Heart right ventricle (tissue), 16 donors: ENCODE measurements around the gene MYH9. TPM values are rescaled to one million over a fixed set of nuclear protein-coding genes. Genes with fewer than 3 reads are reported as not detected.
A peak's percentile ranks its signal among the peaks of the same experiment; 100 is the strongest.

Experiments
- ATAC-seq, 8 donors: fragments of 200-7000 bp; cut with Tn5 transposase; one replicate each; pipeline ENCODE4 v1.9.1; 2020; ENCODE audit warnings: mild to moderate bottlenecking in 8 of 8, moderate library complexity in 8 of 8, moderate number of reproducible peaks in 1 of 8
- DNase-seq, 2 donors: peaks; one replicate each; pipeline ENCODE4 v3.0.0-alpha.2; 2020
- H3K27ac ChIP-seq, 10 donors: fragments of 200-600 bp; sonication (generic) in 2 of 10; one replicate each; pipeline versions ENCODE4 v1.5.0 to v1.8.0; 2020 to 2022; ENCODE audit warnings: mild to moderate bottlenecking in 3 of 10
- H3K27me3 ChIP-seq, 7 donors: fragments of 200-600 bp; one replicate each; pipeline ENCODE4 v1.8.0; 2021 to 2022; ENCODE audit warnings: mild to moderate bottlenecking in 2 of 7
- H3K36me3 ChIP-seq, 9 donors: fragments of 200-600 bp; sonication (generic) in 1 of 9; one replicate each; pipeline versions ENCODE4 v1.5.0 to v1.8.0; 2020 to 2022; ENCODE audit warnings: mild to moderate bottlenecking in 2 of 9
- H3K4me1 ChIP-seq, 9 donors: fragments of 200-600 bp; sonication (generic) in 1 of 9; one replicate each; pipeline versions ENCODE4 v1.5.0 to v1.8.0; 2020 to 2022; ENCODE audit warnings: mild to moderate bottlenecking in 4 of 9
- H3K4me3 ChIP-seq, 10 donors: fragments of 200-600 bp; sonication (generic) in 2 of 10; one replicate each; pipeline versions ENCODE4 v1.5.0 to v1.8.0; 2020 to 2022; ENCODE audit warnings: mild to moderate bottlenecking in 7 of 10, moderate library complexity in 2 of 10
- H3K9me3 ChIP-seq, 11 donors: fragments of 200-600 bp in 10 of 11; sonication (generic) in 2 of 11; one replicate each; pipeline versions ENCODE4 v1.5.0 to v1.8.0; 2013 to 2022; ENCODE audit warnings: mild to moderate bottlenecking in 2 of 11, control low read depth in 1 of 11, moderate library complexity in 1 of 11
- WGBS, 2 donors: extraction: QIAGEN DNeasy Blood & Tissue Kit; methylation state at CpG; one replicate each; pipeline ENCODE4 v1.1.7; 2013; ENCODE audit warnings: inconsistent platforms in 1 of 2; 5-methylcytosine and 5-hydroxymethylcytosine counted together
- intact Hi-C, 10 donors: fragments of 100-400 bp; cut with DNase I; formaldehyde crosslinking; loops; one replicate each; pipeline versions ENCODE4 v1.11.1 to v1.14.2; 2022
- microRNA-seq, 2 donors: library from miRNA; unstranded; fragments of <30 nt; microRNA quantifications; one replicate each; pipeline ENCODE4 v1.2.0, GENCODE V29; 2021
- polyA plus RNA-seq, 2 donors: library from polyadenylated mRNA; stranded (reverse); fragments of 200-250 nt; gene quantifications; one replicate each; pipeline ENCODE4 v1.2.3, GENCODE V29; 2013
- total RNA-seq, 10 donors: library from RNA; stranded (reverse); fragmentation: NEBNext Ultra II Directional in 3 of 10; extraction: Animal tissue kit (Norgen Biotek cat#: 25700) in 3 of 10; gene quantifications; one replicate each; pipeline versions ENCODE4 v1.2.1 to v1.2.4, GENCODE V29; 2021 to 2023
- TF ChIP-seq, protein P1 (sequence below), 9 donors: fragments of 200-600 bp; sonication (generic) in 2 of 9; IDR thresholded peaks; one replicate each; pipeline versions ENCODE4 v1.5.0 to v1.8.0; 2021 to 2022; ENCODE audit warnings: antibody characterized with exemption in 9 of 9, mild to moderate bottlenecking in 5 of 9, moderate library complexity in 1 of 9
- donor health status: Arrhythmogenic right ventricular cardiomyopathy.
- donor health status: ischemic (EF 13 %, LVEDD 7.1; RV severe dilation, severe dysfunction).
- donor health status: healthy with polysubstance abuse.
- donor health status: DM: no; HTN: yes; CAD: no.
- donor health status: DM: no; HTN: no; CAD: no.
- donor health status: ischemic (EF 25% LVEDD 6.9; RV normal size, moderate dysfunction).
- donor health status: ischemic (EF 25% LVEDD 5.7; RV mildly dilated, moderate dysfunction).
- donor health status: healthy.
- donor health status: DM: yes; HTN: yes; CAD: no.
- donor health status: Ischemic cardiomyopathy.
- donor health status: ischemic (EF 35%, LVEDD 5.7; RV mildly dilated, moderate dysfunction).
- donor health status: nonischemic (EF 11% LVEDD 7.7; RV severe dilation, severe dysfunction).
- donor health status: DM: yes; HTN: yes; CAD: no.
- donor health status: PGD.
- donor health status: ischemic (EF 29% LVEDD 5.4; RV normal size, mild dysfunction).
- donor health status: nonischemic (EF 23%, LVEDD 6.1; RV moderate dilation, normal function).

The MYH9 gene
- total and polyA plus RNA-seq, 12 donors = 132 to 345 (median 189) TPM

DNA sequence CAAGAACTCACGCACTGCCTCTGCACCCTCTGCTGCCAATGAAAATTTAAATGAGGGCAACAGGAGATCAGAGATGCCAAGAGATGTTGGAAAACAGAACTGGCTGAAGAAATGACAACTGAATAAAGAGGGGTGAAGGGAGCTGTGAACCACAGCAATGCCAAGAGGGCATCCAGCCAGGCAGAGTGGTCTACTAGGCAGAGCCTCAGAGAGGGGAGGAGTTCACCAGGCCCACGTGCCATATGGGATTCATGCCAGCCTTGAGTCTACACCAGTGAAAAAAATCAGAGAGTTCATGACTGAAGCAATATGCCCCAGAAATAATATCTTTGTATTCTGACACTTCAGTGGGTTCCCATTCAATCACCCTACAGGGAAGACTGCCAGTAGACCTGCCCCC, 152.8 kb downstream of the MYH9 start:
- 62 to 63% methylated on average over 2 of the region's 2 CpGs for WGBS, 2 donors
- H3K4me1 ChIP-seq = peaks cover 21 to 58% (median 48%) of the 10 kb centered on the region in 9 donors

DNA sequence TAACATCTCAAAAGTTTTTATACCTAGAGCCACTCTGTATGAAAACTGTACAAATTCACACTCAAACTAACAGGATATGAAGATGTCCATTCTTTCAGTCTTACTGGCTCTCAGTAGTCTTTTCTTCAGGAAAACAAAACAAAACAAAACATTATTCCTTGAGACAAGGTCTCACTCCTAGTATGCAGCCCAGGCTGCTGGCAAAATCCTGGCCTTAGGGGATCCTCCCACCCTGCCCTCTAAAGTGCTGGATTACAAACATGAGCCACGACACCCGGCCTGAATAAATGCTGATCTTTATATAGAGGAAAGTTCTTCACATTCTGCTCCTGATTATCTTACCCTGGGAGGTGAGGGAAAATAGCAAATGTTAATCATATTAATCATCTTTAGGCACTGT, 153.6 kb downstream of the MYH9 start:
- H3K27me3 ChIP-seq = no peaks in the 10 kb centered on the region
- TF ChIP-seq, protein P1, sequence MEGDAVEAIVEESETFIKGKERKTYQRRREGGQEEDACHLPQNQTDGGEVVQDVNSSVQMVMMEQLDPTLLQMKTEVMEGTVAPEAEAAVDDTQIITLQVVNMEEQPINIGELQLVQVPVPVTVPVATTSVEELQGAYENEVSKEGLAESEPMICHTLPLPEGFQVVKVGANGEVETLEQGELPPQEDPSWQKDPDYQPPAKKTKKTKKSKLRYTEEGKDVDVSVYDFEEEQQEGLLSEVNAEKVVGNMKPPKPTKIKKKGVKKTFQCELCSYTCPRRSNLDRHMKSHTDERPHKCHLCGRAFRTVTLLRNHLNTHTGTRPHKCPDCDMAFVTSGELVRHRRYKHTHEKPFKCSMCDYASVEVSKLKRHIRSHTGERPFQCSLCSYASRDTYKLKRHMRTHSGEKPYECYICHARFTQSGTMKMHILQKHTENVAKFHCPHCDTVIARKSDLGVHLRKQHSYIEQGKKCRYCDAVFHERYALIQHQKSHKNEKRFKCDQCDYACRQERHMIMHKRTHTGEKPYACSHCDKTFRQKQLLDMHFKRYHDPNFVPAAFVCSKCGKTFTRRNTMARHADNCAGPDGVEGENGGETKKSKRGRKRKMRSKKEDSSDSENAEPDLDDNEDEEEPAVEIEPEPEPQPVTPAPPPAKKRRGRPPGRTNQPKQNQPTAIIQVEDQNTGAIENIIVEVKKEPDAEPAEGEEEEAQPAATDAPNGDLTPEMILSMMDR (IDR thresholded peaks at IDR 0.05) = no peak
- no peaks in the 10 kb centered on the region for H3K9me3 ChIP-seq
- WGBS, 2 donors = 41 to 43% methylated on average over 2 of the region's 2 CpGs
- no peak overlapping the region for H3K4me3 ChIP-seq
- ATAC-seq (no peak), DNase-seq (no peak)
- H3K36me3 ChIP-seq = peaks cover 0 to 78% (median 50%) of the 10 kb centered on the region in 9 donors
- peak overlapping the region in 1 of 10 donors; percentile 26 for H3K27ac ChIP-seq
- intact Hi-C loops = no loop called here
- peaks cover 21 to 53% (median 44%) of the 10 kb centered on the region in 9 donors for H3K4me1 ChIP-seq

More for the DNA sequence above, 152.8 kb downstream of the MYH9 start:
- intact Hi-C loops = loop anchor here in 7 of 10 donors (5.0 kb wide), 4 partner anchors 33 to 43 kb away; partner anchors contain the start of gene APOL4 (in 1 of the 7)
- DNase-seq = no peak
- Histone ChIP-seq H3K4me3 (no peak overlapping the region), H3K27me3 (no peaks in the 10 kb centered on the region), H3K36me3 (peaks cover 0 to 71% (median 44%) of the 10 kb centered on the region in 9 donors), H3K27ac (peak overlapping the region in 1 of 10 donors; percentile 26), H3K9me3 (no peaks in the 10 kb centered on the region)
- no peak for ATAC-seq
- TF ChIP-seq, protein P1 (IDR thresholded peaks at IDR 0.05) = no peak

DNA sequence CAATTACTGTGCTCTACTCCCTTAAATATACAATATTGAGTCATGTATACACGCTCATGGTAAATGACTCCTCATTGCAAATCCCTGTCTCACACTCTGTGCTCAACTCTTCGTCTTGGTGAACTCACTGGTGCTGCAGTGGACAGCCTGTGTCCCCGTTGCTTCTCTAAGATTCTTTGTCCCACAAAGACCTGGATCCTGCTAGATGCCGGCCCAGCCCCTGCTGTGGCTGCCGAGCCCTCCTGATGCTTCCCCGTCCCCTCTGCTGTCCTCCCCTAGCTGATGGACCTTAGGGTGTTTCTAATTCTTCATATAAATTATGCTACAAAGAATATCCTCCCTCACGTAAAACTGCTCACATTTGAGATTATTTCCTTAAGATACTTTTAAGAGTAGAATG, 154.0 kb downstream of the MYH9 start:
- WGBS, 2 donors = 89 to 92% methylated on average over 7 of the region's 7 CpGs
- H3K4me3 ChIP-seq = no peak overlapping the region
- no peaks in the 10 kb centered on the region for H3K9me3 ChIP-seq
- no peaks in the 10 kb centered on the region for H3K27me3 ChIP-seq
- TF ChIP-seq, protein P1 (IDR thresholded peaks at IDR 0.05) = no peak
- DNase-seq (no peak), ATAC-seq (no peak)
- intact Hi-C loops = no loop called here
- peak overlapping the region in 1 of 10 donors; percentile 26 for H3K27ac ChIP-seq
- peaks cover 21 to 53% (median 44%) of the 10 kb centered on the region in 9 donors for H3K4me1 ChIP-seq
- peaks cover 0 to 82% (median 50%) of the 10 kb centered on the region in 9 donors for H3K36me3 ChIP-seq

DNA sequence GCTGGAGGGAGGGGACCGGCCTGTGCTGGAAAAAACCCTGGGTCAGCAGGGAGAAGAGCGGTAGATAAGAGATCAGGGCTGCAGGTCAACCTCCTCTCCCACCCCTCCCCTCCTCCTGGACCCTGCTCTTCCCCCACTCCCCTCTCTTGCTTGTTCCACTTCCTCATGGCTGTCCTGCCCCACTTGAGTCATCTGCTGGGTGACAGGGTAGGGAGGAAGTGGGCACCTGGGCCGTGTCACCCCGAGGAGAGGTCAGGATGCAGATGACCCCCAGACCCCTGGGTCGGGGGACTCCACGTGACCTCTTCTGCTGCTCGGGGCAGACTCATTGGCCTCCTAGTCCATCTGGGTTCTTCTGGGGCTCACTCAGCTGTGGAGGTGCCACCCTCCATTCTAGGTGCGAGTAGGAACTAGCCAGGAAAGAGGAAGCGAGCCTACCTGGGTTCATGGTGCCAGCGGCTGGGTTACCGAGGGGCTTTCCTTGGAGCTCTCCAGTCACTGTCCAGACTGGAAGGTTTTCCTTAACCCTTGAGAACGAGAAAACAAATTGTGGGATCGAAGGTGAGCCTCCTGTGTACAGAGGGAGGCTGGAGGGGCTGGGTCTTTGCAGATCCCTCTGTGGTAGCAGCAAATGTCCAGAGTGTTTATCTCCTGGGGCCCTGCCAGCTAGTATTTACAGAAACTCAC, 154.9 kb downstream of the MYH9 start:
- Histone ChIP-seq H3K4me1 (peaks cover 17 to 45% (median 35%) of the 10 kb centered on the region in 9 donors), H3K36me3 (peaks cover 0 to 91% (median 57%) of the 10 kb centered on the region in 9 donors), H3K27me3 (no peaks in the 10 kb centered on the region), H3K9me3 (no peaks in the 10 kb centered on the region), H3K27ac (peak overlapping the region in 1 of 10 donors; percentile 26), H3K4me3 (no peak overlapping the region)
- DNase-seq (no peak), ATAC-seq (no peak)
- intact Hi-C loops = no loop called here
- WGBS, 2 donors = 80 to 85% methylated on average over 13 of the region's 13 CpGs
- TF ChIP-seq, protein P1 (IDR thresholded peaks at IDR 0.05) = no peak

Small RNA genes lying within 50 kb of the gene (microRNA-seq; reads per million reads assigned to microRNA genes)
- gene MIR6819 = 0 to 0.51 reads per million in 2 donors

Other genes starting within 250 kb of the MYH9 start
- gene APOL3, start 227.2 kb downstream of the MYH9 start, total RNA-seq = 10 to 100 TPM; 17.1 to 65.9 (median 24.6) TPM
- 10 to 100 TPM; 24.0 to 37.3 TPM for gene APOL3, start 227.2 kb downstream of the MYH9 start, polyA plus RNA-seq
- 10 to 100 TPM in 2 of 10 donors, 1 to 10 TPM in 7, not detected in 1; 1.6 to 22.6 (median 4.9) TPM for gene APOL4, start 186.2 kb downstream of the MYH9 start, total RNA-seq
- gene APOL4, start 186.2 kb downstream of the MYH9 start, polyA plus RNA-seq = 1 to 10 TPM; 3.6 to 4.2 TPM
- 100 to 1,000 TPM in 1 of 10 donors, 10 to 100 TPM in 9; 30.9 to 215 (median 53.3) TPM for gene APOL2, start 148.4 kb downstream of the MYH9 start, total RNA-seq
- 10 to 100 TPM; 28.6 to 55.5 TPM for gene APOL2, start 148.4 kb downstream of the MYH9 start, polyA plus RNA-seq
- gene APOL1, start 134.8 kb downstream of the MYH9 start, total RNA-seq = 100 to 1,000 TPM in 1 of 10 donors, 10 to 100 TPM in 8, 1 to 10 TPM in 1; 9.8 to 121 (median 16.4) TPM
- gene APOL1, start 134.8 kb downstream of the MYH9 start, polyA plus RNA-seq = 10 to 100 TPM; 18.3 to 18.7 TPM
- 100 to 1,000 TPM; 107 to 142 (median 122) TPM for gene TXN2, start 93.7 kb upstream of the MYH9 start, total RNA-seq
- gene TXN2, start 93.7 kb upstream of the MYH9 start, polyA plus RNA-seq = 100 to 1,000 TPM; 103 to 155 TPM
- gene FOXRED2, start 119.1 kb upstream of the MYH9 start, total RNA-seq = 10 to 100 TPM in 3 of 10 donors, 1 to 10 TPM in 7; 6.3 to 15.7 (median 8.6) TPM
- gene FOXRED2, start 119.1 kb upstream of the MYH9 start, polyA plus RNA-seq = 1 to 10 TPM; 2.2 to 2.4 TPM
- 100 to 1,000 TPM in 1 of 10 donors, 10 to 100 TPM in 9; 61.4 to 113 (median 79.9) TPM for gene EIF3D, start 141.2 kb upstream of the MYH9 start, total RNA-seq
- gene EIF3D, start 141.2 kb upstream of the MYH9 start, polyA plus RNA-seq = 100 to 1,000 TPM in 1 of 2 donors, 10 to 100 TPM in 1; 65.4 to 180 TPM